Measurements from ENCODE around the gene SENP3.

DNA sequence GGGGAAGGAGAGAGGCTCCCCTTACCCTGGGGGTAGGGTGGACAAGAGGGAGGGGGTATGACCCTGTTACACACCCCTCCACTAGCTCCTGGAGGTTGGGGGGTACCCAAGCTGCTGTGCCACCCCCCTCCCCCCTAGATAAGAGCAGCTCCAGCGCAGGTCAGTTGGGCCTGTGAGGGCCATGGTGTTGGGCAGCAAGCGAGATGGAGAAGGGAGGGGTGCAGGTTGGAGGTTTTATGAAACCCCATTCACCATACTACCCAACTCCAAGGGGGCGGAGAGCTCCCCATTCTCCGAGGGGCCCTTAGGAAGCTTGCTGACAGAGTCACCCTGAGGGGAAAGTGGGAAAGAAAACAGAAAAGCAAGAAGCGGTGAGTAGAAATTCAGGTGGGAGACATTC lies 29.9 kb downstream of the SENP3 start:
- TF ChIP-seq, protein P1, sequence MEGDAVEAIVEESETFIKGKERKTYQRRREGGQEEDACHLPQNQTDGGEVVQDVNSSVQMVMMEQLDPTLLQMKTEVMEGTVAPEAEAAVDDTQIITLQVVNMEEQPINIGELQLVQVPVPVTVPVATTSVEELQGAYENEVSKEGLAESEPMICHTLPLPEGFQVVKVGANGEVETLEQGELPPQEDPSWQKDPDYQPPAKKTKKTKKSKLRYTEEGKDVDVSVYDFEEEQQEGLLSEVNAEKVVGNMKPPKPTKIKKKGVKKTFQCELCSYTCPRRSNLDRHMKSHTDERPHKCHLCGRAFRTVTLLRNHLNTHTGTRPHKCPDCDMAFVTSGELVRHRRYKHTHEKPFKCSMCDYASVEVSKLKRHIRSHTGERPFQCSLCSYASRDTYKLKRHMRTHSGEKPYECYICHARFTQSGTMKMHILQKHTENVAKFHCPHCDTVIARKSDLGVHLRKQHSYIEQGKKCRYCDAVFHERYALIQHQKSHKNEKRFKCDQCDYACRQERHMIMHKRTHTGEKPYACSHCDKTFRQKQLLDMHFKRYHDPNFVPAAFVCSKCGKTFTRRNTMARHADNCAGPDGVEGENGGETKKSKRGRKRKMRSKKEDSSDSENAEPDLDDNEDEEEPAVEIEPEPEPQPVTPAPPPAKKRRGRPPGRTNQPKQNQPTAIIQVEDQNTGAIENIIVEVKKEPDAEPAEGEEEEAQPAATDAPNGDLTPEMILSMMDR (IDR thresholded peaks at IDR 0.05): no peak
- no peak for TF ChIP-seq POLR2A (IDR thresholded peaks at IDR 0.05)
- no peak for TF ChIP-seq EP300 (IDR thresholded peaks at IDR 0.05)
- no peak for TF ChIP-seq POLR2AphosphoS5 (IDR thresholded peaks at IDR 0.05)
